HEK293 (cell line): ENCODE data around the gene ITGA5.

Source experiments
- CTCF ChIA-PET: fragments of 350-600 bp; formaldehyde crosslinking; extraction: SDS; loops from one replicate; lab custom pipeline; 2021; ENCODE audit warnings: antibody characterized with exemption; lab: Yijun Ruan, JAX
- POLR2A ChIA-PET: fragments of 300-600 bp; formaldehyde crosslinking; extraction: SDS; loops from one replicate; lab custom pipeline; 2020; ENCODE audit warnings: antibody characterized with exemption, inconsistent platforms; lab: Yijun Ruan, JAX
- H3K27ac ChIP-seq: fragments of 200-500 bp; sonication (Bioruptor generic); 2 replicates; pipeline ENCODE4 v1.5.1; 2014; ENCODE audit warnings: low read depth, low read length, control low read depth, inconsistent platforms; ENCODE audit errors: extremely low read depth
- H3K36me3 ChIP-seq, 2 experiments: fragments of 200-500 bp in 1 of 2; sonication (Bioruptor generic) in 1 of 2; 1 replicate in 1 of 2; 2 replicates in 1 of 2; pipeline ENCODE4 v1.5.1; 2014 to 2017; ENCODE audit warnings: inconsistent platforms in 2 of 2, low read length in 2 of 2; ENCODE audit not compliant: control insufficient read depth in 2 of 2, insufficient read depth in 1 of 2
- H3K4me1 ChIP-seq: fragments of 200-500 bp; sonication (Bioruptor generic); 2 replicates; pipeline ENCODE4 v1.5.1; 2014; ENCODE audit warnings: mild to moderate bottlenecking, low read length, inconsistent platforms; ENCODE audit not compliant: control insufficient read depth, insufficient read depth
- H3K4me3 ChIP-seq: 2 replicates; pipeline ENCODE4 v1.5.1; 2011; ENCODE audit warnings: low read depth, mild to moderate bottlenecking, control low read depth, low read length, moderate library complexity
- H3K9me3 ChIP-seq: fragments of 200-500 bp; sonication (Bioruptor generic); 2 replicates; pipeline ENCODE4 v1.5.1; 2014; ENCODE audit warnings: low read depth, low read length, inconsistent platforms; ENCODE audit not compliant: control insufficient read depth, insufficient read depth
- EGR2 ChIP-seq: fragments of 450-650 bp; formaldehyde crosslinking; IDR thresholded peaks from 2 replicates; pipeline ENCODE4 v1.5.1; 2016; ENCODE audit warnings: low read depth, missing biosample characterization, missing genetic modification characterization
- FEZF1 ChIP-seq: fragments of 450-650 bp; formaldehyde crosslinking; IDR thresholded peaks from 2 replicates; pipeline ENCODE4 v1.5.1; 2016; ENCODE audit warnings: missing biosample characterization, missing genetic modification characterization
- GLIS1 ChIP-seq: fragments of 450-650 bp; formaldehyde crosslinking; IDR thresholded peaks from 2 replicates; pipeline ENCODE4 v1.5.1; 2016; ENCODE audit warnings: missing biosample characterization, missing genetic modification characterization
- HOXA7 ChIP-seq: sonication (generic); formaldehyde crosslinking; IDR thresholded peaks from 2 replicates; pipeline ENCODE4 v1.8.1; 2022; ENCODE audit warnings: missing genetic modification reagents, borderline replicate concordance
- PATZ1 ChIP-seq: fragments of 450-650 bp; formaldehyde crosslinking; IDR thresholded peaks from 2 replicates; pipeline ENCODE4 v1.5.1; 2016; ENCODE audit warnings: missing biosample characterization, missing genetic modification characterization
- RBAK ChIP-seq: fragments of 450-650 bp; formaldehyde crosslinking; IDR thresholded peaks from 2 replicates; pipeline ENCODE4 v1.5.1; 2016; ENCODE audit warnings: missing biosample characterization, missing genetic modification characterization
- SP2 ChIP-seq: fragments of 450-650 bp; formaldehyde crosslinking; IDR thresholded peaks from 2 replicates; pipeline ENCODE4 v1.5.1; 2016; ENCODE audit warnings: missing biosample characterization, missing genetic modification characterization
- SP7 ChIP-seq: fragments of 450-650 bp; formaldehyde crosslinking; IDR thresholded peaks from 2 replicates; pipeline ENCODE4 v1.5.1; 2016; ENCODE audit warnings: missing biosample characterization, missing genetic modification characterization
- ZBTB17 ChIP-seq: fragments of 450-650 bp; formaldehyde crosslinking; IDR thresholded peaks from 2 replicates; pipeline ENCODE4 v1.5.1; 2016; ENCODE audit warnings: missing biosample characterization, missing genetic modification characterization
- ZBTB26 ChIP-seq: fragments of 450-650 bp; formaldehyde crosslinking; optimal IDR thresholded peaks from 2 replicates; pipeline ENCODE3; 2016; ENCODE audit warnings: missing biosample characterization, mild to moderate bottlenecking, missing genetic modification characterization
- ZBTB44 ChIP-seq: fragments of 450-650 bp; IDR thresholded peaks from 2 replicates; pipeline ENCODE4 v1.5.1; 2018; ENCODE audit warnings: missing biosample characterization, mild to moderate bottlenecking, missing genetic modification characterization
- ZBTB48 ChIP-seq: fragments of 450-650 bp; formaldehyde crosslinking; IDR thresholded peaks from 2 replicates; pipeline ENCODE4 v1.5.1; 2016; ENCODE audit warnings: missing biosample characterization, missing genetic modification characterization
- ZBTB8A ChIP-seq: fragments of 450-650 bp; formaldehyde crosslinking; IDR thresholded peaks from 2 replicates; pipeline ENCODE4 v1.5.1; 2016; ENCODE audit warnings: missing biosample characterization, missing genetic modification characterization
- ZEB2 ChIP-seq: fragments of 450-650 bp; formaldehyde crosslinking; IDR thresholded peaks from 2 replicates; pipeline ENCODE4 v1.5.1; 2016; ENCODE audit warnings: missing biosample characterization, missing genetic modification characterization
- ZFHX2 ChIP-seq: fragments of 450-650 bp; formaldehyde crosslinking; conservative IDR thresholded peaks from 2 replicates; pipeline ENCODE4 v1.5.1; 2016; ENCODE audit warnings: missing biosample characterization, missing genetic modification characterization
- ZNF132 ChIP-seq: fragments of 450-650 bp; formaldehyde crosslinking; IDR thresholded peaks from 2 replicates; pipeline ENCODE4 v1.5.1; 2017; ENCODE audit warnings: missing biosample characterization, missing genetic modification characterization, borderline replicate concordance
- ZNF169 ChIP-seq: fragments of 450-650 bp; formaldehyde crosslinking; IDR thresholded peaks from 2 replicates; pipeline ENCODE4 v1.5.1; 2016; ENCODE audit warnings: missing biosample characterization, missing genetic modification characterization
- ZNF211 ChIP-seq: fragments of 450-650 bp; formaldehyde crosslinking; IDR thresholded peaks from 2 replicates; pipeline ENCODE4 v1.5.1; 2016; ENCODE audit warnings: low read depth, missing biosample characterization, missing genetic modification characterization
- ZNF449 ChIP-seq: fragments of 450-650 bp; formaldehyde crosslinking; IDR thresholded peaks from 2 replicates; pipeline ENCODE4 v1.5.1; 2017; ENCODE audit warnings: missing biosample characterization, mild to moderate bottlenecking, missing genetic modification characterization, moderate library complexity
- ZNF501 ChIP-seq: fragments of 450-650 bp; formaldehyde crosslinking; IDR thresholded peaks from 2 replicates; pipeline ENCODE4 v1.5.1; 2016; ENCODE audit warnings: missing biosample characterization, missing genetic modification characterization
- ZNF510 ChIP-seq: fragments of 450-650 bp; formaldehyde crosslinking; IDR thresholded peaks from 2 replicates; pipeline ENCODE4 v1.5.1; 2018; ENCODE audit warnings: mild to moderate bottlenecking, missing genetic modification characterization, missing biosample characterization; ENCODE audit not compliant: insufficient replicate concordance
- ZNF514 ChIP-seq: fragments of 450-650 bp; formaldehyde crosslinking; IDR thresholded peaks from 2 replicates; pipeline ENCODE4 v1.5.1; 2016; ENCODE audit warnings: missing biosample characterization, missing genetic modification characterization
- ZNF558 ChIP-seq: fragments of 450-650 bp; formaldehyde crosslinking; IDR thresholded peaks from 2 replicates; pipeline ENCODE4 v1.5.1; 2016; ENCODE audit warnings: missing biosample characterization, missing genetic modification characterization
- ZNF654 ChIP-seq: fragments of 450-650 bp; formaldehyde crosslinking; IDR thresholded peaks from 2 replicates; pipeline ENCODE4 v1.5.1; 2016; ENCODE audit warnings: low read depth, missing biosample characterization, missing genetic modification characterization
- ZNF670 ChIP-seq: fragments of 450-650 bp; formaldehyde crosslinking; IDR thresholded peaks from 2 replicates; pipeline ENCODE4 v1.5.1; 2016; ENCODE audit warnings: missing biosample characterization, missing genetic modification characterization, low read depth

The ITGA5 gene

GRCh38 chr12:54431911-54432814 lies 13.1 kb upstream of the ITGA5 start (continued):
- TF ChIP-seq ZBTB44 (tag by site-specific recombination) (no peak), ZNF449 (peak; percentile 74), ZFHX2 (tag by site-specific recombination) (peak; percentile 100), ZBTB8A (peak; percentile 41; the same call in 1 of the 2 replicates), PATZ1 (tag by site-specific recombination) (peak; percentile 41; the same call in 1 of the 2 replicates), SP2 (tag by site-specific recombination) (peak; percentile 58), FEZF1 (tag by site-specific recombination) (peak; percentile 74), ZEB2 (peak; percentile 64)

GRCh38 chr12:54430471-54431069 lies 11.5 kb upstream of the ITGA5 start:
- no peaks in the 10 kb centered on the region for H3K36me3 ChIP-seq
- H3K4me3 ChIP-seq = no peak overlapping the region
- CTCF ChIA-PET = interaction anchor here (0.6 to 33.6 kb wide), 3 partner anchors 9 to 49 kb away, joined by 3 to 924 read pairs (median 27); no protein-coding TSS in a partner anchor
- H3K9me3 ChIP-seq = no peaks in the 10 kb centered on the region
- POLR2A ChIA-PET = no interaction called here
- no peak for TF ChIP-seq ZBTB17 (tag by site-specific recombination)
- TF ChIP-seq ZNF514 = no peak
- TF ChIP-seq ZNF132 = no peak
- no peak for TF ChIP-seq ZNF670 (tag by site-specific recombination)
- no peak for TF ChIP-seq ZNF211 (tag by site-specific recombination)
- no peak for TF ChIP-seq HOXA7 (CRISPR knock-in tag)
- TF ChIP-seq ZNF169 (tag by site-specific recombination) = no peak
- TF ChIP-seq SP7 (tag by site-specific recombination) = no peak
- no peak for TF ChIP-seq ZNF654 (tag by site-specific recombination)
- TF ChIP-seq ZNF510 = no peak
- no peak for TF ChIP-seq ZBTB48 (tag by site-specific recombination)
- TF ChIP-seq ZNF558 (tag by site-specific recombination) = no peak
- TF ChIP-seq ZBTB26 (tag by site-specific recombination) = no peak
- no peak for TF ChIP-seq ZNF501
- TF ChIP-seq EGR2 (tag by site-specific recombination) = no peak
- no peak for TF ChIP-seq RBAK (tag by site-specific recombination)
- no peak for TF ChIP-seq GLIS1 (tag by site-specific recombination)
- no peak overlapping the region for H3K27ac ChIP-seq
- H3K4me1 ChIP-seq = peaks cover 14% of the 10 kb centered on the region
